Thoracic aorta (tissue), 2 donors: ENCODE measurements around the gene NDFIP2. TPM values are rescaled to one million over a fixed set of nuclear protein-coding genes. Genes with fewer than 3 reads are reported as not detected.

ENCODE experiments used
- ATAC-seq: fragments of 150-250 bp; one replicate; pipeline ENCODE4 v1.8.0; 2017; ENCODE audit warnings: low read depth; ENCODE audit not compliant: insufficient number of reproducible peaks, low FRiP score
- DNase-seq: peaks from one replicate; pipeline ENCODE4 v3.0.0-alpha.2; 2020; ENCODE audit warnings: low spot score
- H3K27ac ChIP-seq, 2 donors: fragments of 200-600 bp; sonication (generic); 1 replicate in 1 of 2; 2 replicates in 1 of 2; pipeline ENCODE4 v1.5.1; 2016; ENCODE audit warnings: mild to moderate bottlenecking in 2 of 2, moderate library complexity in 2 of 2
- H3K27me3 ChIP-seq: fragments of 200-600 bp; sonication (generic); replicated peaks from 2 replicates; pipeline ENCODE4 v1.6.0; 2016; ENCODE audit warnings: mild to moderate bottlenecking; ENCODE audit not compliant: insufficient read depth
- H3K36me3 ChIP-seq: fragments of 200-600 bp; sonication (generic); one replicate; pipeline ENCODE4 v1.5.1; 2016
- H3K4me1 ChIP-seq, 2 donors: fragments of 200-600 bp; sonication (generic); 1 replicate in 1 of 2; 2 replicates in 1 of 2; pipeline versions ENCODE4 v1.5.1 to v1.6.0; 2016; ENCODE audit warnings: low read depth in 2 of 2, mild to moderate bottlenecking in 1 of 2; ENCODE audit not compliant: control insufficient read depth in 1 of 2
- H3K4me3 ChIP-seq: fragments of 200-600 bp; sonication (generic); 2 replicates; pipeline ENCODE4 v1.5.1; 2016; ENCODE audit warnings: mild to moderate bottlenecking
- H3K9me3 ChIP-seq: fragments of 200-600 bp; sonication (generic); 2 replicates; pipeline ENCODE4 v1.5.1; 2016
- total RNA-seq, 2 donors: library from RNA; depleted of rRNA; stranded (reverse); fragments of >200 nt; gene quantifications; one replicate each; pipeline versions ENCODE4 v1.1.0 to v1.2.3, GENCODE V29; 2016
- TF ChIP-seq, protein P1 (sequence below): fragments of 200-600 bp; sonication (generic); IDR thresholded peaks from one replicate; pipeline ENCODE4 v1.5.1; 2019; ENCODE audit warnings: antibody characterized with exemption

NDFIP2 gene
- total RNA-seq, 2 donors from 2014 or later, result 9.7 to 12.0 TPM

GRCh38 chr13:79447141-79447540 is 33.8 kb upstream of the NDFIP2 start:
- Histone ChIP-seq H3K9me3 (no peaks in the 10 kb centered on the region), H3K27ac (no peak overlapping the region), H3K27me3 (no peaks in the 10 kb centered on the region), H3K4me3 (no peak overlapping the region), H3K36me3 (no peaks in the 10 kb centered on the region), H3K4me1 (no peaks in the 10 kb centered on the region)
- TF ChIP-seq, protein P1, sequence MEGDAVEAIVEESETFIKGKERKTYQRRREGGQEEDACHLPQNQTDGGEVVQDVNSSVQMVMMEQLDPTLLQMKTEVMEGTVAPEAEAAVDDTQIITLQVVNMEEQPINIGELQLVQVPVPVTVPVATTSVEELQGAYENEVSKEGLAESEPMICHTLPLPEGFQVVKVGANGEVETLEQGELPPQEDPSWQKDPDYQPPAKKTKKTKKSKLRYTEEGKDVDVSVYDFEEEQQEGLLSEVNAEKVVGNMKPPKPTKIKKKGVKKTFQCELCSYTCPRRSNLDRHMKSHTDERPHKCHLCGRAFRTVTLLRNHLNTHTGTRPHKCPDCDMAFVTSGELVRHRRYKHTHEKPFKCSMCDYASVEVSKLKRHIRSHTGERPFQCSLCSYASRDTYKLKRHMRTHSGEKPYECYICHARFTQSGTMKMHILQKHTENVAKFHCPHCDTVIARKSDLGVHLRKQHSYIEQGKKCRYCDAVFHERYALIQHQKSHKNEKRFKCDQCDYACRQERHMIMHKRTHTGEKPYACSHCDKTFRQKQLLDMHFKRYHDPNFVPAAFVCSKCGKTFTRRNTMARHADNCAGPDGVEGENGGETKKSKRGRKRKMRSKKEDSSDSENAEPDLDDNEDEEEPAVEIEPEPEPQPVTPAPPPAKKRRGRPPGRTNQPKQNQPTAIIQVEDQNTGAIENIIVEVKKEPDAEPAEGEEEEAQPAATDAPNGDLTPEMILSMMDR, result no peak
- ATAC-seq, result no peak
- DNase-seq, result no peak

DNA sequence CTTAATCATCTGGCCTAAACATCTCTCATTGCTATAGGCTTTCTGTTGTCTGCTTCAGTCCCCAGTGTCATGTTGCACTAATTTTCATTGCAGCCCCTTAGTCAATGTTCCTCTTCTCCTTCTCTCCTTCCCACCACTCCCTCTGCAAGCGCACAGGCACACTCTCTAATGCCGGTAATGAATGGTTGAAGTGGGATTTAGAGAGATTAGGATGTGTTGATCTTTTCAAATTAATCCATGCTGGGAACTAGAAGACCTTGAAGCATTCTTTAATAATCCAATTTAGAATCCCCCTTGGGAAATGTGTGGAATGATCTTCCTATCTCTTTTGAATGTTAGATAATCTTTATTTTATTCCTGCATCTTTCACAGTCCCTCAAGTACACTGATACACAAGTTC is 33.2 kb upstream of the NDFIP2 start:
- Histone ChIP-seq H3K9me3 (no peaks in the 10 kb centered on the region), H3K36me3 (no peaks in the 10 kb centered on the region), H3K4me3 (no peak overlapping the region), H3K4me1 (no peaks in the 10 kb centered on the region), H3K27ac (no peak overlapping the region), H3K27me3 (no peaks in the 10 kb centered on the region)
- TF ChIP-seq, protein P1, result no peak
- ATAC-seq, result no peak
- no peak for DNase-seq

DNA sequence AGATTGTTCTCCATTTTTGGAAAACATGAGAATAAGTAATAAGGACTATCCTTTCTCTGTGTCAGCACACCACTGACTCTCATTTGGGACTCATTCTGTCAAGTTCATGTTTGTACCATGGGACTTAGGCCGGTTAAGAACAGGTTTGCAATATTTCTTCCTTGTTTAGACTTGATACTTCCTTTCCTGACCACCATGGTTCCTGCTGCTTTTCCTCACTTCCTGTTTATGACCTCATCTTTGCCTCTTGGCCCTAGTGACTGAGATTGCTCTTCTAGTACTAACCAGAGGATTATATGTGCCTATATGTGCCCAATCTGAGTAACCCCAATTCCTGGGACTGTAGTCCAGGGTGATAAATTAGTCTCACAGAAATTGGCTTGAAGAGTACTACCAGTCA is 32.5 kb upstream of the NDFIP2 start:
- Histone ChIP-seq H3K4me3 (no peak overlapping the region), H3K36me3 (no peaks in the 10 kb centered on the region), H3K27me3 (no peaks in the 10 kb centered on the region), H3K27ac (no peak overlapping the region), H3K9me3 (no peaks in the 10 kb centered on the region), H3K4me1 (no peaks in the 10 kb centered on the region)
- TF ChIP-seq, protein P1, result no peak
- no peak for ATAC-seq
- DNase-seq, result no peak

DNA sequence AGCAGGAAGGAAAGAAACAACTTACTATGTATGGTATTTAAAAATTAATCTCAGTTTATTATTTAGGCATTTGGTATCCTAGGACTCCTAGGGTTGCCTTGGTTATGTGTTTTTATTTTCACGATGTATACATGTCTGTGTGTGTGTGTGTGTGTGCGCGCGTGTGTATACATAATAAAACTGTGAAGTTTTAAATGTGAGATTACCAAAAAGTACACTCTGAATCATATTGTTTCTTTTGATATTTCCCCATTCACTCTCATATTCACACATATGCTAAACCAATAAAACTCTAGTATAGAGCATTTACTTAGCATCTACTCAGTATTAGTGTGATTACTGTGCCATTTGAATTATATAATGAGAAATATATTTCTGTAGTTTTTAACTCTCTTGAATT is 30.8 kb upstream of the NDFIP2 start:
- Histone ChIP-seq H3K4me1 (no peaks in the 10 kb centered on the region), H3K27ac (no peak overlapping the region), H3K27me3 (no peaks in the 10 kb centered on the region), H3K36me3 (no peaks in the 10 kb centered on the region), H3K4me3 (no peak overlapping the region), H3K9me3 (no peaks in the 10 kb centered on the region)
- ATAC-seq (no peak), DNase-seq (no peak)
- TF ChIP-seq, protein P1, result no peak

DNA sequence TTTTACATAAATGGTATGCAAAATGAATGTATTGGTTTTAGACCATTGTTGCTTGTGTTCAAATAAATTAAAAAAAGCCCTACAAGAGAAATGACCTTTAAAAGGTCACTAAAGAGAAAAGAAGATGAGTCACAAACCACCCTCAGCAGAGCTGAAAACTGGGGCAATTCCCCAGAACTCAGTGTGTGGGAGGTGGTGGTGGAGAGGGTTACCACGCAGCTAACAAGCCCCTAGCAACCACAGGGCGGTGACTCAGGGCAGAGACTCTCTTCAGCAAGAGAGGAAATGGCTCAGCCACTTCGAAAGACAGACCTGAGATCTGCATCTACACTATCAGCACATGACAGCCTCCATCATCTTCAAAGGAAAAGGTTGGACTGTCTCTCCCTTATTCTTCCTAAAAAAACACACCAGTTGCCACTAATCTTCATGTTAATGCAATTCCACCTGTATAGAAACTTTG is 29.4 kb upstream of the NDFIP2 start:
- H3K9me3 ChIP-seq, result no peaks in the 10 kb centered on the region
- ATAC-seq (no peak), DNase-seq (no peak)
- no peaks in the 10 kb centered on the region for H3K27me3 ChIP-seq
- no peaks in the 10 kb centered on the region for H3K4me1 ChIP-seq
- no peak overlapping the region for H3K4me3 ChIP-seq
- TF ChIP-seq, protein P1, result no peak
- H3K27ac ChIP-seq, result no peak overlapping the region
- no peaks in the 10 kb centered on the region for H3K36me3 ChIP-seq
